K562 (cell line): ENCODE measurements around the gene TSG101. TPM values are rescaled to one million over a fixed set of nuclear protein-coding genes. Genes with fewer than 3 reads are reported as not detected.
A peak's percentile ranks its signal among the peaks of the same experiment; 100 is the strongest.

Source experiments
- AFF4 ChIP-seq: sonication (generic); formaldehyde crosslinking; IDR thresholded peaks from 2 replicates; pipeline ENCODE4 v1.8.0; 2023; ENCODE audit warnings: mild to moderate bottlenecking, missing genetic modification reagents
- ARID3A ChIP-seq: IDR thresholded peaks from 2 replicates; pipeline ENCODE4 v1.6.1; 2012; ENCODE audit warnings: low read depth, low read length, improper control_type of control experiment, borderline replicate concordance
- DMBX1 ChIP-seq: fragments of 250-450 bp; sonication (Bioruptor Pico); IDR thresholded peaks from 2 replicates; pipeline ENCODE4 v1.8.0; 2022; ENCODE audit warnings: inconsistent platforms, mild to moderate bottlenecking, moderate library complexity, borderline replicate concordance
- ELF4 ChIP-seq: fragments of 450-650 bp; formaldehyde crosslinking; IDR thresholded peaks from 2 replicates; pipeline ENCODE4 v1.4.0; 2022; ENCODE audit warnings: missing genetic modification characterization
- ERF ChIP-seq: fragments of 450-650 bp; formaldehyde crosslinking; IDR thresholded peaks from 2 replicates; pipeline ENCODE4 v1.4.0; 2020; ENCODE audit warnings: mild to moderate bottlenecking, mixed read lengths
- HDAC6 ChIP-seq: IDR thresholded peaks from 2 replicates; pipeline ENCODE4 v1.6.1; 2012; ENCODE audit warnings: low read depth, mild to moderate bottlenecking, control low read depth, inconsistent platforms, low read length, moderate library complexity
- MEF2A ChIP-seq: IDR thresholded peaks from 2 replicates; pipeline ENCODE4 v1.6.1; 2011; ENCODE audit warnings: low read depth, mild to moderate bottlenecking, low read length, moderate library complexity; ENCODE audit not compliant: control insufficient read depth
- PCBP2 ChIP-seq: fragments of 200-400 bp; formaldehyde crosslinking; IDR thresholded peaks from 2 replicates; pipeline ENCODE4 v1.6.1; 2018; ENCODE audit warnings: low read length, low read depth, mild to moderate bottlenecking, moderate library complexity; ENCODE audit not compliant: poor library complexity, severe bottlenecking
- RBM15 ChIP-seq: fragments of 200-400 bp; formaldehyde crosslinking; IDR thresholded peaks from 2 replicates; pipeline ENCODE4 v1.6.1; 2018; ENCODE audit warnings: mild to moderate bottlenecking, low read length, moderate library complexity; ENCODE audit not compliant: insufficient read depth
- STAT5B ChIP-seq: fragments of 250-450 bp; sonication (Bioruptor Pico); IDR thresholded peaks from 2 replicates; pipeline ENCODE4 v1.8.0; 2021; ENCODE audit warnings: mild to moderate bottlenecking, inconsistent platforms
- ZBTB8A ChIP-seq: fragments of 450-650 bp; IDR thresholded peaks from 2 replicates; pipeline ENCODE4 v1.6.1; 2018; ENCODE audit warnings: mild to moderate bottlenecking, moderate library complexity; ENCODE audit not compliant: partially characterized antibody
- ZEB2 ChIP-seq: fragments of 450-650 bp; IDR thresholded peaks from 2 replicates; pipeline ENCODE4 v1.6.1; 2016
- ZNF23 ChIP-seq: fragments of 250-450 bp; sonication (Bioruptor Pico); IDR thresholded peaks from 2 replicates; pipeline ENCODE4 v1.4.0; 2020; ENCODE audit warnings: mild to moderate bottlenecking
- ZNF644 ChIP-seq: fragments of 200-800 bp; sonication (Bioruptor generic); IDR thresholded peaks from 2 replicates; pipeline ENCODE4 v1.6.1; 2016; ENCODE audit warnings: low read depth, missing genetic modification characterization, missing compliant biosample characterization
- ZNF699 ChIP-seq: fragments of 250-450 bp; sonication (Bioruptor Pico); IDR thresholded peaks from 2 replicates; pipeline ENCODE4 v1.8.0; 2021; ENCODE audit warnings: mild to moderate bottlenecking, moderate library complexity; ENCODE audit not compliant: insufficient replicate concordance
- polyA plus RNA-seq, 8 experiments: library from polyadenylated mRNA; depleted of rRNA in 4 of 8; stranded (reverse) in 5 of 8; unstranded in 3 of 8; fragments of >200 nt; fragmentation: Nextera tagmentation in 2 of 8; fragmentation: Illumina TruSeq in 1 of 8; extraction: Ambion mirVana in 2 of 8; extraction: Trizol in 1 of 8; gene quantifications; 2 replicates each; pipeline versions ENCODE4 v1.2.1 to v1.2.3, GENCODE V29; 2011 to 2014; ENCODE audit warnings: inconsistent platforms in 1 of 8, missing spikeins in 1 of 8
- total RNA-seq, 7 experiments: library from RNA; depleted of rRNA in 6 of 7; stranded (reverse); fragments of >200 nt in 6 of 7; fragmentation: Illumina TruSeq in 2 of 7; extraction: Trizol in 2 of 7; gene quantifications; 2 replicates each; pipeline versions ENCODE4 v1.2.1 to v1.2.3, GENCODE V29; 2011 to 2021; ENCODE audit warnings: low replicate concordance in 1 of 7

Gene TSG101
- total and polyA plus RNA-seq, 9 of the 15 experiments (the other 6 are each of a cell fraction or from before 2014, with no cell fraction given): 24.6 to 141 (median 60.0) TPM

- no peak for TF ChIP-seq MEF2A
- TF ChIP-seq HDAC6: no peak
- TF ChIP-seq ZEB2: 0 out of 2 replicates have a peak, but pooled peaks have one; percentile 44
- TF ChIP-seq ERF: no peak
- TF ChIP-seq ZNF644 (tag): no peak
- TF ChIP-seq PCBP2: no peak
- TF ChIP-seq ZNF699: no peak
- TF ChIP-seq STAT5B (CRISPR knock-in tag): no peak
- no peak for TF ChIP-seq ZNF23 (CRISPR knock-in tag)
- TF ChIP-seq DMBX1 (CRISPR knock-in tag): no peak
- TF ChIP-seq ZBTB8A: no peak
- TF ChIP-seq ELF4: peak; percentile 75
- no peak for TF ChIP-seq RBM15
- no peak for TF ChIP-seq ARID3A
- peak; percentile 63; the same call in 1 of the 2 replicates for TF ChIP-seq AFF4
- TF ChIP-seq, all 486 proteins: peak for 148
Observed at GRCh38 chr11:18526521-18527296, at the start of gene TSG101 (continued).
